Omental fat pad (tissue), 4 donors: ENCODE measurements around the gene MOGAT2. TPM values are rescaled to one million over a fixed set of nuclear protein-coding genes. Genes with fewer than 3 reads are reported as not detected.

ENCODE experiments used
- ATAC-seq: fragments of 150-250 bp; one replicate; pipeline ENCODE4 v1.9.1; 2016; ENCODE audit warnings: mild to moderate bottlenecking, moderate library complexity; ENCODE audit not compliant: low FRiP score
- DNase-seq: peaks from one replicate; pipeline ENCODE4 v3.0.0-alpha.2; 2019; ENCODE audit warnings: low spot score
- total RNA-seq, 4 donors: library from RNA; depleted of rRNA; stranded (reverse); fragments of >200 nt; gene quantifications; one replicate each; pipeline ENCODE4 v1.1.0, GENCODE V29; 2016
- TF ChIP-seq, protein P1 (sequence below), 3 donors: fragments of 450-650 bp; IDR thresholded peaks; one replicate each; pipeline ENCODE4 v1.5.1; 2016 to 2017; ENCODE audit warnings: antibody characterized with exemption in 3 of 3, mild to moderate bottlenecking in 3 of 3, moderate library complexity in 2 of 3

The MOGAT2 gene
- total RNA-seq, 4 donors from 2014 or later, result not detected

DNA sequence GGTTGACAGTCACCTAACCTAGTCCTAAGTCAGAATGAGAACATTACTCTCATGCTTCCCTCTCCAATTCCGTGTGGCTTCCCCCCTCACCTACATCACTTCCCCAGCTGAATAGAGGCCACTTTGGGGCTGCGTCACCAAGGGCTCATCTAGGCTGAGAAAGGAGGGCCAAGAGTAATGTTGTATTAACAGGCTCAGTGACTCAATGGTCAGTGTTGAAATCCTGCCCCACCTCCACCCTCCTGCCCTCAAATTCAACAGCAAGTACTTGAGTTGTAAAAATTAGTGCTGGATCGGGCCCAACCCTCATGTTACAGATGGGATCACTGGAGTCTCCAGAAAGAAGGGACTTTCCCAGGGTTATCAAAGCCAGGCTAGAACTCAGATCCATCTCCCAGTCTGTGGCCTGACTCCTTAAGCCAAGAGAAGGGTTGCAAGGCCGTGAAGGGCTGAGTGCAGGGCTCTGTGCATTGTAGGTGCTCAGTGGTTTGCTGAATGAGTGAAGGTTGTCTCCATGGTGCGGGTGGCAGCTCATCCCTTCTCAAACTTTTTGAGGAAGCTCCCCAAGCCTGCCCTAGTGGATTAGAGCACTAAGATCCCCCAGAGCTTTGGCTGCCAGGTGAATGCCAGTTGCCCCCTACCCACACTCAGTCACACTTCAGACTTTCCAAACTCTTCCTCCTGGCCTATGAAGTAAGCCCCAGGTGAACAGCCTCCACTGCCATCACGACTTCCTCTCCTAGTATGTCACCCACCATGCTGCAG, 54.2 kb downstream of the MOGAT2 start:
- ATAC-seq (peak; percentile 58), DNase-seq (peak; percentile 32)
- TF ChIP-seq, protein P1, sequence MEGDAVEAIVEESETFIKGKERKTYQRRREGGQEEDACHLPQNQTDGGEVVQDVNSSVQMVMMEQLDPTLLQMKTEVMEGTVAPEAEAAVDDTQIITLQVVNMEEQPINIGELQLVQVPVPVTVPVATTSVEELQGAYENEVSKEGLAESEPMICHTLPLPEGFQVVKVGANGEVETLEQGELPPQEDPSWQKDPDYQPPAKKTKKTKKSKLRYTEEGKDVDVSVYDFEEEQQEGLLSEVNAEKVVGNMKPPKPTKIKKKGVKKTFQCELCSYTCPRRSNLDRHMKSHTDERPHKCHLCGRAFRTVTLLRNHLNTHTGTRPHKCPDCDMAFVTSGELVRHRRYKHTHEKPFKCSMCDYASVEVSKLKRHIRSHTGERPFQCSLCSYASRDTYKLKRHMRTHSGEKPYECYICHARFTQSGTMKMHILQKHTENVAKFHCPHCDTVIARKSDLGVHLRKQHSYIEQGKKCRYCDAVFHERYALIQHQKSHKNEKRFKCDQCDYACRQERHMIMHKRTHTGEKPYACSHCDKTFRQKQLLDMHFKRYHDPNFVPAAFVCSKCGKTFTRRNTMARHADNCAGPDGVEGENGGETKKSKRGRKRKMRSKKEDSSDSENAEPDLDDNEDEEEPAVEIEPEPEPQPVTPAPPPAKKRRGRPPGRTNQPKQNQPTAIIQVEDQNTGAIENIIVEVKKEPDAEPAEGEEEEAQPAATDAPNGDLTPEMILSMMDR (IDR thresholded peaks at IDR 0.05), result no peak

DNA sequence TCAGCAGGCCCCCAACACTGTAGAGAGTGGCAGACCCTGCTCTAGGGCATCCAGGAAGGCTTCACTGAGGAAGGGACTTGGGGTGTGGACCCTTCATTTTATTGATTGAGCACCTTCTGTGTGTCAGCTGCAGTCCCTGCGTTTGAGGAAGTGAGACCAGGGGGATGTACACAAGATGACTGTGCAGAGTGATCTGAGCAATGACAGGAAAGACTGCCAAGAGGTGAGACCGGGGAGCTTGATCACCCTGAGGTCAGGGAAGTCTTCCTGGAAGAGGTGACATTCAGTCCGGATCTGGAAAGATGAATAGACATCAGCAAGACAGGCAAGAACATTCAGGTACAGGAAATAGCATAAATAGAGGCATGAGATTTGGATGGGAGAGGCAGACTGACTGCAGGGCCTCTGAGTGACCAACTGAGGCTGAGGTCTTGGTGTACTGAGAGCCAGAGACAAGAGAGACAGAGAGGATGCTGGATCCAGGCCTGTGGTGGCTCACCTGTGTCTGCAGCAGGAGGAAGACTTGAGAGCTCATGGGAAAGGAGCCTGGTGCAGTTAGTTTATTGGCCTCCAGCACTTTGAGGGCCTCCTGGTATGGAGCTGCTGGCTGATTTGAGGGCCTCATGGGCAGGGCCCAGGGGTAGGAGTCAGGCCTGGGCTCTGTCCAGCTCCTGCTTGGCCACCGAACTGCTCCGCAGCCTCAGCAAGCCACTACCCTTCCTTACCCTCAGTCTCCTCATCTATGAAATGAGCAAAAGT, 56.1 kb downstream of the MOGAT2 start:
- ATAC-seq (no peak), DNase-seq (no peak)
- TF ChIP-seq, protein P1 (IDR thresholded peaks at IDR 0.05), result no peak

DNA sequence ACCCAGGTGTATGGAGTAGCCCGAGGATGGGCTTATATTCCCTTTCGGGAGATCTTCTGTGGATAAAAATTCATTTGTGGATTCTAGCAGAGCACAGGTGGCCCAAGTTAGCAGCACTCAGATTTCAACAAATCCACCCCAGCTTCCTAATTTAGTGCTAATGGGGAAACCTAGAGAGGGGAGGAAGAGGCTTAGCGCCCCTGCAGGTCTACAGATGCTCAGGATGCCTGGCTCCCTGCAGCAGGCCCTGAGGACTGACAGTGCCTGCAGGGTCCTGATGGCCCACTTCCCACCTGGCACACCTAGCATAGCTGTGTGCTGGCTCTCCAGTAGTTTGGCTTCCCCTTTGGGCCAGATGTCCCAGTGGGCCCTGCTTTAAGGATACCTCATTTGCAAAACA, 57.4 kb downstream of the MOGAT2 start:
- TF ChIP-seq, protein P1 (IDR thresholded peaks at IDR 0.05), result no peak
- no peak for DNase-seq
- no peak for ATAC-seq

DNA sequence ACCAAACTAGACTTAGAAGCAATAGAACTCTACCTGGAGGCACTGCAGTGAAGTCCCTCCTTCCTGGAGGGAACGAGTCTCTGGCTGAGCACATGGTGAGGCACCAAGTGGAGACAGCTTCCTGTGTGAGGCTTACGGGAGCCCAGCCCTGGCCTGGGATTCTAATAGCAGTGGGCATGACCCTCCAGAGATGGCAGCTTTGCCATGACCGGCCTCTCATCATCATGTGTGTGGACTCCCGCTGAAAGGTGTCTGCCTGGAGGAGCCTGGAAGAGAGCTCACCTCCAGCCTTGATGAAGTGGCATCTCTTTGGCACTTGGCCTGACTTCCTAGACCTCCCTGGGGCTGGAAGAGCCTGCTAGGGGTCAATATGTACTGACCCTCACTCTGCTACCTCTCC, 58.9 kb downstream of the MOGAT2 start:
- ATAC-seq (no peak), DNase-seq (no peak)
- TF ChIP-seq, protein P1 (IDR thresholded peaks at IDR 0.05), result no peak

DNA sequence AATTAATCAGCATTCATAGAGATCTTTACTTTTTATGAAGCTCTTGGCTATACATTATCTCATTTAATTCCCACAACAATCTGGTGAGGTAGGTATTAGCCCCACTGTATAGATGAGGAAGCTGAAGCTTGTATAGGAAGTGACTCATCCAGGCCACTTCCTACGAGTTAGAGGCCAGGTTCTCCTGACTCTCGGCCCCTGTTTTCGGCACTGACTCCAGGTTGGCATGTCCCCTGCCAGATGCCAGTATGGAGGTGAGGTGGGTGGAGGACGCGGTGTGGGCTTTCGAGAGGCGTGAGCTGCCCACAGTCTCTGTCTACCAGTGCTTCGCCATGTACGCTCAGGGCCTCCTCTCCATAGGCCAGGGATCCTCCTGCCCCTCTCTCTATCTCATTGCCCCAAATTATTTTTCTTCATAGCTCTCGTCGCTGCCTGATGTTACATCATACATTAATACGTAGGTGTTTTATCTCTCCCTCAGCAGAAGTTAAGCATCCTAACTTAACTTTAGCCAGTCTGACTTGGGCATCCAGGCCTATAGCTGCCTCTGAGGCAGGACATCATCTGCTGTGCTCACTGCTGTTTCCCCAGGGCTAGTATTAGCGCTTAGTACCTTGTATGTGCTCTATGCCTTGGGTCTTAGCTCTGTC, 59.9 kb downstream of the MOGAT2 start:
- ATAC-seq, result no peak
- TF ChIP-seq, protein P1 (IDR thresholded peaks at IDR 0.05), result no peak
- no peak for DNase-seq

DNA sequence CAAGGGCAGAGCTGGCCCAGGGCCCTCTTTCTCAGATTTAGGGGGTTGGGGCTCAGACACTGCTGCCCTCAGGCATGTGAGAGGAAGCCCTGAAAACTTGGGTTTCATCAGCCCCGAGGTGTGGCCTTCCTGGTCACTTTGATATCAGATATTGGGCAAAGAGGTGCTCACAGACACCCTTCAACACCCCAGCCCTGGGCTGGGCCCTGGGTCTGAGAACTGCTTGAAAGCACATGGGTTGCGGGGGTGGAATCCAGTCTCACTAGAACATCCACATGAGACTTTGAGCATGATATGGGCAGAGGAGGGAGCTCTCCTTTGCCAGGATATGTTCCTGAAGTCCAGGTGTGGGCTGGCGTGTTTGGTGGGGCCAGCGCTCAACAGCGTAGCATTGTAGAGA, 61.3 kb downstream of the MOGAT2 start:
- DNase-seq, result no peak
- TF ChIP-seq, protein P1 (IDR thresholded peaks at IDR 0.05), result no peak

More for the DNA sequence above, 61.3 kb downstream of the MOGAT2 start:
- ATAC-seq, result no peak
